Osteoblast (primary cell): ENCODE results near the gene DPH1. TPM values are rescaled to one million over a fixed set of nuclear protein-coding genes. Genes with fewer than 3 reads are reported as not detected.
A peak's percentile ranks its signal among the peaks of the same experiment; 100 is the strongest.
"Not testable (repeated sequence)": the region's sequence is repeated elsewhere in the genome, so short reads cannot be mapped to it uniquely, and the experiment has no call there.

ENCODE experiments used
- DNase-seq: peaks from one replicate; pipeline ENCODE4 v3.0.0; 2011; ENCODE audit warnings: low spot score, mixed read lengths; ENCODE audit not compliant: insufficient read length; ENCODE audit errors: missing footprints
- H2AFZ ChIP-seq: 2 replicates; pipeline ENCODE4 v1.6.0; 2011; ENCODE audit warnings: mild to moderate bottlenecking, low read length
- H3K27ac ChIP-seq: 2 replicates; pipeline ENCODE4 v1.5.1; 2011; ENCODE audit warnings: mild to moderate bottlenecking, low read depth, low read length, moderate library complexity
- H3K27me3 ChIP-seq: 2 replicates; pipeline ENCODE4 v1.6.0; 2012; ENCODE audit warnings: mild to moderate bottlenecking, control low read depth, inconsistent platforms, low read length, moderate library complexity; ENCODE audit not compliant: insufficient read depth
- H3K36me3 ChIP-seq: 2 replicates; pipeline ENCODE4 v1.5.1; 2011; ENCODE audit warnings: mild to moderate bottlenecking, low read length, control low read depth, moderate library complexity; ENCODE audit not compliant: insufficient read depth
- H3K4me1 ChIP-seq: 2 replicates; pipeline ENCODE4 v1.5.1; 2011; ENCODE audit warnings: mild to moderate bottlenecking, low read length, control low read depth, moderate library complexity; ENCODE audit not compliant: insufficient read depth
- H3K4me2 ChIP-seq: 2 replicates; pipeline ENCODE4 v1.6.0; 2011; ENCODE audit warnings: mild to moderate bottlenecking, low read length; ENCODE audit not compliant: insufficient read depth
- H3K4me3 ChIP-seq: fragments of 200-600 bp; sonication (generic); 3 replicates; pipeline ENCODE4 v1.5.1; 2012; ENCODE audit warnings: mild to moderate bottlenecking, low read length, inconsistent platforms; ENCODE audit not compliant: insufficient read depth
- H3K79me2 ChIP-seq: 2 replicates; pipeline ENCODE4 v1.6.0; 2012; ENCODE audit warnings: mild to moderate bottlenecking, low read length, control low read depth, inconsistent platforms; ENCODE audit not compliant: insufficient read depth
- H3K9me3 ChIP-seq: 2 replicates; pipeline ENCODE4 v1.5.1; 2011; ENCODE audit warnings: low read depth, low read length, control low read depth
- H4K20me1 ChIP-seq: 2 replicates; pipeline ENCODE4 v1.6.0; 2012; ENCODE audit warnings: mild to moderate bottlenecking, low read length, control low read depth; ENCODE audit not compliant: insufficient read depth
- total RNA-seq: library from RNA; depleted of rRNA; stranded (reverse); fragments of >200 nt; gene quantifications from 2 replicates; pipeline ENCODE4 v1.2.3, GENCODE V29; 2012
- TF ChIP-seq, protein P1 (sequence below): IDR thresholded peaks from 2 replicates; pipeline ENCODE4 v1.5.1; 2011; ENCODE audit warnings: mild to moderate bottlenecking, low read depth, low read length, moderate library complexity; ENCODE audit errors: extremely low read depth

The DPH1 gene
- 52.7 and 63.7 TPM in 2 replicates for total RNA-seq

DNA sequence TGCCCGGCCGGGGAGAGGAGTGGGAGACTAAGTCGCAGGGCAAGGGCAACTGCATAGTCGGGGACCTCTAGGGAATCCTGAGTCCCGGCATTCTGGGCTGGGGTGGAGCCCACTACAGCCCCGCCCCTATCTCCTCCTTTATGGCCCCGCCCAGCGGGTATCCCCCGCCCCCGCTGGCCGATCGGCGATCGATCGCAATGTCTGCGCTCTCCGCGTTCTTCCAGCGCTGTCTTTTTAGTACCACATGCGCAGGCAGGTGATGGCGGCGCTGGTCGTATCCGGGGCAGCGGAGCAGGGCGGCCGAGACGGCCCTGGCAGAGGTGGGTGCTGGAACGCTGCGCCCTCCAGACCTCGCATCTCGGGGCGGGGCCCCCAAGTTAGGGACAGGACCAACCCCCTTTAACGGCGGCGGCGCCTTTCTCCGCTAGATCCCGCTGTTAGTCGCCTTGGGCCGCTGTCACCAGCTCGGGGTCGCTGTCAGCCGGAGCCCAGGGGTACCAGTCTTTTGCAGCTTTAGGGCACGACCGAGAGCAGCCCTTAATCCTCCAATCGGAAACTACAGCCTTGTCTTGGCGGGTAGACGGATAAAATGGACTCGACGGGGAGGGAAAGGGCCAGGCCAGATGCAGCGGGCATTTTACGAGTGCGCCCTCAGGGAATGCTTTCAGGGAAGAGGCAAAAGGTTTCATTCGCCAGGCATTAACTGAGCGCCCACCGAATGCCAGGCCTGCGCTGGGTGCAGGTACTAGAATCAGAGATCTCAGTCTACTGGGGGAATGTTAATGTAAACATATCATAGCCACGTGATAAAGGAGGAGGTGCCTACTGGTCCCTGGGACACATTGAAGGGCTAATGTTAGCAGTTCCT is at the start of gene DPH1:
TSS of gene DPH1 (plus strand) at position 243 of the 868 bp plus-strand sequence. CDS start at position 260, 17 bp downstream.
- H4K20me1 ChIP-seq: no peaks in the 10 kb centered on the region
- H3K36me3 ChIP-seq: no peaks in the 10 kb centered on the region
- peaks cover 24% of the 10 kb centered on the region for H3K79me2 ChIP-seq
- TF ChIP-seq, protein P1, sequence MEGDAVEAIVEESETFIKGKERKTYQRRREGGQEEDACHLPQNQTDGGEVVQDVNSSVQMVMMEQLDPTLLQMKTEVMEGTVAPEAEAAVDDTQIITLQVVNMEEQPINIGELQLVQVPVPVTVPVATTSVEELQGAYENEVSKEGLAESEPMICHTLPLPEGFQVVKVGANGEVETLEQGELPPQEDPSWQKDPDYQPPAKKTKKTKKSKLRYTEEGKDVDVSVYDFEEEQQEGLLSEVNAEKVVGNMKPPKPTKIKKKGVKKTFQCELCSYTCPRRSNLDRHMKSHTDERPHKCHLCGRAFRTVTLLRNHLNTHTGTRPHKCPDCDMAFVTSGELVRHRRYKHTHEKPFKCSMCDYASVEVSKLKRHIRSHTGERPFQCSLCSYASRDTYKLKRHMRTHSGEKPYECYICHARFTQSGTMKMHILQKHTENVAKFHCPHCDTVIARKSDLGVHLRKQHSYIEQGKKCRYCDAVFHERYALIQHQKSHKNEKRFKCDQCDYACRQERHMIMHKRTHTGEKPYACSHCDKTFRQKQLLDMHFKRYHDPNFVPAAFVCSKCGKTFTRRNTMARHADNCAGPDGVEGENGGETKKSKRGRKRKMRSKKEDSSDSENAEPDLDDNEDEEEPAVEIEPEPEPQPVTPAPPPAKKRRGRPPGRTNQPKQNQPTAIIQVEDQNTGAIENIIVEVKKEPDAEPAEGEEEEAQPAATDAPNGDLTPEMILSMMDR: no peak
- peaks cover 6% of the 10 kb centered on the region for H3K27me3 ChIP-seq
- peak within 1 kb of the TSS; percentile 100 for H3K4me3 ChIP-seq
- H3K27ac ChIP-seq: peak within 1 kb of the TSS; percentile 92
- H3K4me2 ChIP-seq: peak within 1 kb of the TSS; percentile 85
- H3K9me3 ChIP-seq: no peaks in the 10 kb centered on the region
- H3K4me1 ChIP-seq: peaks cover 55% of the 10 kb centered on the region
- DNase-seq: peak; percentile 99
- H2AFZ ChIP-seq: peak within 1 kb of the TSS; percentile 86

DNA sequence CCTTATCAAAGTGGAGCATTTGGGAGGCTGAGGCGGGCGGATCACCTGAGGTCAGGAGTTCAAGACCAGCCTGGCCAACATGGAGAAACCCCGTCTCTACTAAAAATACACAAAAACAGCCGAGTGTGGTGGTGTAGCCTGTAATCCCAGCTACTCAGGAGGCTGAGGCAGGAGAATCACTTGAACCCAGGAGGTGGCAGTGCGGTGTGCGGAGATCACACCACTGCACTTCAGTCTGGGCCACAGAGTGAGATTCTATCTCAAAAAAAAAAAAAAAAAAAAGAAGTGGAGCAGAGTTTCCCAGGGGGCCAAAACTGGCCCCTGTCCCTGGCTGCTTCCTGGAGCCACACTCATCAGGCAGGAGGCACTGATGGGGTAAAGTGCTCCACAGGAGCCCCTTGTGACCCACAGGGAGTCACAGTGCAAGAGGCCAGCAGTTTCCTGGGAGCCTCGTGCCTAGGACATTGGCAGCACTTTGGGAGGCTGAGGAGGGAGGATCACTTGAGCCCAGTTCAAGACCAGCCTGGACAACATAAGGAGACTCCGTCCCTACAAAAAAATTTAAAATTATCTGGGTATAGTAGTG is 49.2 kb upstream of the DPH1 start:
- no peak for DNase-seq
- no peak overlapping the region for H2AFZ ChIP-seq
- no peaks in the 10 kb centered on the region for H4K20me1 ChIP-seq
- peaks cover 21% of the 10 kb centered on the region for H3K27me3 ChIP-seq
- H3K4me2 ChIP-seq: no peak overlapping the region
- no peak overlapping the region for H3K27ac ChIP-seq
- H3K36me3 ChIP-seq: no peaks in the 10 kb centered on the region
- TF ChIP-seq, protein P1: no peak
- no peaks in the 10 kb centered on the region for H3K4me1 ChIP-seq
- H3K79me2 ChIP-seq: no peaks in the 10 kb centered on the region
- H3K9me3 ChIP-seq: no peaks in the 10 kb centered on the region
- H3K4me3 ChIP-seq: no peak overlapping the region

DNA sequence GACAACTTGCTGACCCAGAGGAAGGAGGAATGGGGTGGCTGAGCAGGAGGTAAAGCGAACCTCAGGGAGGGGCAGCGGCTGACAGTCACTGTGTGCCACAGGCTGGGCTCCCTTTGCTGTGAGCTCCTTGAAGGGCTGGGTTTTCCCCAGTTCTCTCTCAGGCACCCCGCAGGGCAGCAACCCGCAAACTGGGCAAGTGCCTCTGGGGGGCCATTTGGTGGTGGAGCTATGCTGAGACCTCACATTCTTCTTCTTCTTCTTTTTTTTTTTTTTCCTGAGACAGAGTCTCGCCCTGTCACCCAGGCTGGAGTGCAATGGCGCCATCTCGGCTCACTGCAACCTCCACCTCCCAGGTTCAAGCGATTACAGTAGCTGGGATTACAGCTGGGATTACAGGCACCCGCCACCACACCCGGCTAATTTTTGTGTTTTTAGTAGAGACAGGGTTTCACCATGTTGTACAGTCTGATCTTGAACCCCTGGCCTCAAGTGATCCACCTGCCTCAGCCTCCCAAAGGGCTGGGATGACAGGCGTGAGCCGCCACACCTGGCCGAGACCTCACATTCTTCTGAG is 47.1 kb upstream of the DPH1 start:
- H3K79me2 ChIP-seq, H3K36me3 ChIP-seq, H3K4me3 ChIP-seq, H3K9me3 ChIP-seq, H3K27me3 ChIP-seq, H2AFZ ChIP-seq, H4K20me1 ChIP-seq, H3K27ac ChIP-seq, H3K4me1 ChIP-seq, H3K4me2 ChIP-seq: not testable (repeated sequence)
- peak; percentile 73 for DNase-seq

DNA sequence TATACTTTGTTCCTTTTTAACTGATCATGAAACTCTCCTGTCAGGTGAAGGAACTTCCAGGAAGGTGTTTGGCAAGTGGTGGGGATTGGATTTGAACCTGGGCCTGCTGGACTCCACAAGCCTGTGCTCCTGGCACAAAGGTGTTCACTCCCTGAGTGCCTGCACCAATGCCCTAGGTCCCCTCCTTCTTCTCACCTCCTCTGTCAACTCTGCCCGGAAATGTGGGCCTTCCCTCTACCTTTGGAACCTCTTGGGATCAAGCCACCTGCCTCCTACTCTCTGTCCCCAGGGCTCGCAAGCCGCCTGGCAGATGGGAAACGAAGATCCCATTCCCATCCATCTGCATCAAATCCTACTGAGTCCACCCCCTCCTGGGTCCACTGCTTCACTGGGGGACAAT is 44.9 kb upstream of the DPH1 start:
- TF ChIP-seq, protein P1: no peak
- H3K4me1 ChIP-seq: peaks cover 14% of the 10 kb centered on the region
- H2AFZ ChIP-seq: no peak overlapping the region
- no peak overlapping the region for H3K4me2 ChIP-seq
- DNase-seq: no peak
- H3K36me3 ChIP-seq: no peaks in the 10 kb centered on the region
- no peak overlapping the region for H3K4me3 ChIP-seq
- H4K20me1 ChIP-seq: no peaks in the 10 kb centered on the region
- no peak overlapping the region for H3K27ac ChIP-seq
- no peaks in the 10 kb centered on the region for H3K79me2 ChIP-seq
- no peaks in the 10 kb centered on the region for H3K27me3 ChIP-seq
- no peaks in the 10 kb centered on the region for H3K9me3 ChIP-seq
